ENCODE measurements around the gene TCEA2.
"Not testable (repeated sequence)": the region's sequence is repeated elsewhere in the genome, so short reads cannot be mapped to it uniquely, and the experiment has no call there.

The TCEA2 gene

GRCh38 chr20:64080013-64080812 is 17.2 kb downstream of the TCEA2 start, which contains the start of gene OPRL1:
Gene OPRL1 (plus strand): TSS chr20:64080082. CDS start chr20:64092721, 12,639 bp downstream.
- DNase-seq = peak; percentile 47 to 58

GRCh38 chr20:64080813-64081623 is 18.0 kb downstream of the TCEA2 start:
- no peak for DNase-seq

GRCh38 chr20:64081624-64081964 is 18.6 kb downstream of the TCEA2 start:
- no peak for DNase-seq

GRCh38 chr20:64082126-64082731 is 19.2 kb downstream of the TCEA2 start:
- no peak for DNase-seq

GRCh38 chr20:64082820-64083377 is 19.9 kb downstream of the TCEA2 start:
- no peak for DNase-seq

GRCh38 chr20:64083378-64083803 is 20.4 kb downstream of the TCEA2 start:
- DNase-seq = peak; percentile 72 to 76

- no peak for DNase-seq
Observed at GRCh38 chr20:64083804-64084684, 21.0 kb downstream of the TCEA2 start, which contains the start of gene LKAAEAR1. Gene LKAAEAR1 (minus strand): TSS chr20:64084398. CDS start chr20:64084219, 179 bp downstream.

- peak in 1 of 2 donors; percentile 40 for DNase-seq
Observed at GRCh38 chr20:64084685-64085152, 21.7 kb downstream of the TCEA2 start.

GRCh38 chr20:64086801-64087200 is 23.8 kb downstream of the TCEA2 start:
- no peak for DNase-seq

GRCh38 chr20:64087226-64087825 is 24.3 kb downstream of the TCEA2 start:
- DNase-seq = not testable (repeated sequence)

- DNase-seq = not testable (repeated sequence)
Observed at GRCh38 chr20:64088586-64088985, 25.6 kb downstream of the TCEA2 start.

- no peak for DNase-seq
Observed at GRCh38 chr20:64090165-64090564, 27.2 kb downstream of the TCEA2 start.

- DNase-seq = no peak
Observed at GRCh38 chr20:64091340-64091739, 28.3 kb downstream of the TCEA2 start.

- DNase-seq = no peak
Observed at GRCh38 chr20:64091770-64092169, 28.8 kb downstream of the TCEA2 start.

- no peak for DNase-seq
Observed at GRCh38 chr20:64092258-64093012, 29.4 kb downstream of the TCEA2 start.

GRCh38 chr20:64093013-64093503 is 30.1 kb downstream of the TCEA2 start:
- no peak for DNase-seq

- no peak for DNase-seq
Observed at GRCh38 chr20:64095455-64095854, 32.5 kb downstream of the TCEA2 start.

- no peak for DNase-seq
Observed at GRCh38 chr20:64095927-64096326, 32.9 kb downstream of the TCEA2 start.

GRCh38 chr20:64096535-64096934 is 33.5 kb downstream of the TCEA2 start:
- no peak for DNase-seq

GRCh38 chr20:64098471-64099013 is 35.5 kb downstream of the TCEA2 start:
- no peak for DNase-seq
